ENCODE data around the gene SPTSSA. TPM values are rescaled to one million over a fixed set of nuclear protein-coding genes. Genes with fewer than 3 reads are reported as not detected.

SPTSSA gene
- total RNA-seq, 1 donor: 10.5 TPM

DNA sequence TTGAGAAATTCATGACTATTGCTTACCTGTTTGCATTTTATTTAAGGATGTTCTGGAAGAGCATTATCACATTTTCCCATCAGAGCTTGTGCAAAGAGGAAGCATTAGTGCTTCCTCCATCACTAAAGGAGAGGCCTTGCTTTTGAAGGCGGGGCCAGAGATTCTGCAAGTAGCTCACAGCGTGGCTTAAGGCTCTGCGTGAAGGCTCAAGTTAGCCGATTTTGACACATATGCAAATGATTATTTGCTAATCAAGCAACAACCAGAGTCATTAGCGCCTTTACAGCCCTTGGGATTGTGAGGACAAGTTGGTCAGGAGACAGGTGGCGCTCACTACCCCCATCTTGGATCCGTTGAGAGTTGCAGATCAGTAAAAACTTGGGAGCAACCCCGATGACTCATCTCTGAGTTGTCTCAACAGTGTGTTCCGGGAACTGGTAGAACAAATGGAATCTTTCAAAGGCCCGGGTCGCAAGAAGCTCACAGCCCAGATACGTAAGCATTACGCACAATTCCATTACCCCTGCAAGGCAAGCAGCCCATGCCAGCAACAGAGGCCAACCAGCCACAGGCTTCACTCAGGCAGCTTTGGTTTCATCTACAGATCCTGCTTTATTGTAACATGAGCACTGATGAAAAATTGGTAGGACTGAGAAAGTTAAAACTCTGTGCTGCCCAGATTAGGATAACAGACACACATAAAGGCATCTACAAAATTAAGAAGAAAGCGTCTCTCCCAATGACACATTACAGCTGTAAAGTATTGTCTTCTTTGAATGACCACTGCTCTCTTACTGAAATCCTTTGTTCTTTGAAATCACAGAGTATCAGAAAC is 34.9 kb upstream of the SPTSSA start:
- H3K4me1 ChIP-seq (ENCODE audit: insufficient read depth, low read length): peaks cover 22% of the 10 kb centered on the region
- no peaks in the 10 kb centered on the region for H3K9me3 ChIP-seq (ENCODE audit: low read depth, low read length)
- no peaks in the 10 kb centered on the region for H3K79me2 ChIP-seq (ENCODE audit: insufficient read depth, low read length)
- DNase-seq (ENCODE audit: insufficient read length, low spot score, missing footprints): peak; percentile 91
- H3K36me3 ChIP-seq (ENCODE audit: insufficient read depth, low read length): no peaks in the 10 kb centered on the region
- H3K27me3 ChIP-seq (ENCODE audit: insufficient read depth, low read length): no peaks in the 10 kb centered on the region
- peak overlapping the region; percentile 33 for H3K4me3 ChIP-seq (ENCODE audit: insufficient read depth, low read length)
- TF ChIP-seq, protein P1, sequence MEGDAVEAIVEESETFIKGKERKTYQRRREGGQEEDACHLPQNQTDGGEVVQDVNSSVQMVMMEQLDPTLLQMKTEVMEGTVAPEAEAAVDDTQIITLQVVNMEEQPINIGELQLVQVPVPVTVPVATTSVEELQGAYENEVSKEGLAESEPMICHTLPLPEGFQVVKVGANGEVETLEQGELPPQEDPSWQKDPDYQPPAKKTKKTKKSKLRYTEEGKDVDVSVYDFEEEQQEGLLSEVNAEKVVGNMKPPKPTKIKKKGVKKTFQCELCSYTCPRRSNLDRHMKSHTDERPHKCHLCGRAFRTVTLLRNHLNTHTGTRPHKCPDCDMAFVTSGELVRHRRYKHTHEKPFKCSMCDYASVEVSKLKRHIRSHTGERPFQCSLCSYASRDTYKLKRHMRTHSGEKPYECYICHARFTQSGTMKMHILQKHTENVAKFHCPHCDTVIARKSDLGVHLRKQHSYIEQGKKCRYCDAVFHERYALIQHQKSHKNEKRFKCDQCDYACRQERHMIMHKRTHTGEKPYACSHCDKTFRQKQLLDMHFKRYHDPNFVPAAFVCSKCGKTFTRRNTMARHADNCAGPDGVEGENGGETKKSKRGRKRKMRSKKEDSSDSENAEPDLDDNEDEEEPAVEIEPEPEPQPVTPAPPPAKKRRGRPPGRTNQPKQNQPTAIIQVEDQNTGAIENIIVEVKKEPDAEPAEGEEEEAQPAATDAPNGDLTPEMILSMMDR (IDR thresholded peaks at IDR 0.05; ENCODE audit: extremely low read depth, low read depth, low read length): peak; percentile 28
- H2AFZ ChIP-seq (ENCODE audit: low read length): peak overlapping the region; percentile 81
- H3K27ac ChIP-seq (ENCODE audit: low read depth, low read length): peak overlapping the region; percentile 96
- peak overlapping the region; percentile 66 for H3K4me2 ChIP-seq (ENCODE audit: insufficient read depth, low read length)
- no peaks in the 10 kb centered on the region for H4K20me1 ChIP-seq (ENCODE audit: insufficient read depth, low read length)

- peak overlapping the region; percentile 96 for H3K27ac ChIP-seq (ENCODE audit: low read depth, low read length)
- no peaks in the 10 kb centered on the region for H3K36me3 ChIP-seq (ENCODE audit: insufficient read depth, low read length)
- TF ChIP-seq, protein P1 (IDR thresholded peaks at IDR 0.05; ENCODE audit: extremely low read depth, low read depth, low read length): no peak
- peak overlapping the region; percentile 66 for H3K4me2 ChIP-seq (ENCODE audit: insufficient read depth, low read length)
- DNase-seq (ENCODE audit: insufficient read length, low spot score, missing footprints): no peak
- H3K4me1 ChIP-seq (ENCODE audit: insufficient read depth, low read length): peaks cover 18% of the 10 kb centered on the region
- H3K4me3 ChIP-seq (ENCODE audit: insufficient read depth, low read length): no peak overlapping the region
- no peaks in the 10 kb centered on the region for H3K79me2 ChIP-seq (ENCODE audit: insufficient read depth, low read length)
- no peaks in the 10 kb centered on the region for H3K9me3 ChIP-seq (ENCODE audit: low read depth, low read length)
- H2AFZ ChIP-seq (ENCODE audit: low read length): peak overlapping the region; percentile 81
- H4K20me1 ChIP-seq (ENCODE audit: insufficient read depth, low read length): no peaks in the 10 kb centered on the region
- no peaks in the 10 kb centered on the region for H3K27me3 ChIP-seq (ENCODE audit: insufficient read depth, low read length)
Measured at GRCh38 chr14:34496007-34496678, 34.1 kb upstream of the SPTSSA start.

- no peak overlapping the region for H3K4me2 ChIP-seq (ENCODE audit: insufficient read depth, low read length)
- DNase-seq (ENCODE audit: insufficient read length, low spot score, missing footprints): peak; percentile 44
- H3K27me3 ChIP-seq (ENCODE audit: insufficient read depth, low read length): no peaks in the 10 kb centered on the region
- H3K79me2 ChIP-seq (ENCODE audit: insufficient read depth, low read length): no peaks in the 10 kb centered on the region
- no peaks in the 10 kb centered on the region for H3K4me1 ChIP-seq (ENCODE audit: insufficient read depth, low read length)
- no peaks in the 10 kb centered on the region for H3K36me3 ChIP-seq (ENCODE audit: insufficient read depth, low read length)
- no peak overlapping the region for H3K4me3 ChIP-seq (ENCODE audit: insufficient read depth, low read length)
- H2AFZ ChIP-seq (ENCODE audit: low read length): no peak overlapping the region
- no peaks in the 10 kb centered on the region for H3K9me3 ChIP-seq (ENCODE audit: low read depth, low read length)
- H4K20me1 ChIP-seq (ENCODE audit: insufficient read depth, low read length): no peaks in the 10 kb centered on the region
- no peak overlapping the region for H3K27ac ChIP-seq (ENCODE audit: low read depth, low read length)
- TF ChIP-seq, protein P1 (IDR thresholded peaks at IDR 0.05; ENCODE audit: extremely low read depth, low read depth, low read length): no peak
Measured at GRCh38 chr14:34489324-34489723, 27.3 kb upstream of the SPTSSA start.

DNA sequence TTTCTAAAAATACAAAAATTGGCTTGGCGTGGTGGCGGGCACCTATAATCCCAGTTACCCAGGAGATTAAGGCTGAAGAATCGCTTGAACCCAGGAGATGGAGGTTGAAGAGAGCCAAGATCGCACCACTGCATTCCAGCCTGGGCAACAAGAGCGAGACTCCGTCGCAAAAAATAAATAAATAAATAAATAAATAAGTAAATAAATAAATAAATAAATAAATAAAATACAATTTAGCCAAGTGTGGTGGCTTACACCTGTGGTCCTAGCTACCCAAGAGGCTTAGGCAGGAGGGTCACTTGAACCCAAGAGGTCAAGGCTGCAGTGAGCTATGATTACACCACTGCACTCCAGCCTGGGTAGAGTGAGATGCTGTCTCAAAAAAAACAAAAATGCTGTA is 26.5 kb upstream of the SPTSSA start:
- Histone ChIP-seq H3K4me3 (ENCODE audit: insufficient read depth, low read length) (no peak overlapping the region), H4K20me1 (ENCODE audit: insufficient read depth, low read length) (no peaks in the 10 kb centered on the region), H3K27me3 (ENCODE audit: insufficient read depth, low read length) (no peaks in the 10 kb centered on the region), H3K4me1 (ENCODE audit: insufficient read depth, low read length) (no peaks in the 10 kb centered on the region), H3K79me2 (ENCODE audit: insufficient read depth, low read length) (no peaks in the 10 kb centered on the region), H3K9me3 (ENCODE audit: low read depth, low read length) (no peaks in the 10 kb centered on the region), H3K4me2 (ENCODE audit: insufficient read depth, low read length) (no peak overlapping the region), H3K27ac (ENCODE audit: low read depth, low read length) (no peak overlapping the region), H2AFZ (ENCODE audit: low read length) (no peak overlapping the region), H3K36me3 (ENCODE audit: insufficient read depth, low read length) (no peaks in the 10 kb centered on the region)
- TF ChIP-seq, protein P1 (IDR thresholded peaks at IDR 0.05; ENCODE audit: extremely low read depth, low read depth, low read length): no peak
- DNase-seq (ENCODE audit: insufficient read length, low spot score, missing footprints): no peak
